HG03342 (cell line): ENCODE data around the gene SRSF4.

Experiments
- ATAC-seq: cut with Tn5 transposase; IDR thresholded peaks from one replicate; pipeline ENCODE4 v1.9.1; 2021; ENCODE audit warnings: mild to moderate bottlenecking, moderate library complexity; ENCODE audit not compliant: unreplicated experiment

Gene SRSF4

GRCh38 chr1:29099286-29099685, 82.4 kb downstream of the SRSF4 start:
- no peak for ATAC-seq
